AG09309 (cell line): ENCODE measurements around the gene ORC5.

Experiments
- DNase-seq: peaks from one replicate; pipeline ENCODE4 v3.0.0-alpha.2; 2010; ENCODE audit warnings: low read depth
- H3K4me3 ChIP-seq: 2 replicates; pipeline ENCODE4 v1.5.1; 2011; ENCODE audit warnings: mild to moderate bottlenecking, low read depth, low read length, moderate library complexity; ENCODE audit not compliant: control insufficient read depth
- CTCF ChIP-seq: IDR thresholded peaks from 2 replicates; pipeline ENCODE4 v1.5.1; 2011; ENCODE audit warnings: mild to moderate bottlenecking, low read depth, low read length, inconsistent platforms; ENCODE audit not compliant: insufficient read depth, control insufficient read depth; ENCODE audit errors: missing control alignments

ORC5 gene

GRCh38 chr7:104135760-104136558 is 71.9 kb downstream of the ORC5 start:
- no peak for TF ChIP-seq CTCF

GRCh38 chr7:104133238-104133637 is 74.6 kb downstream of the ORC5 start:
- no peak for TF ChIP-seq CTCF
- no peak for DNase-seq
- H3K4me3 ChIP-seq: no peak overlapping the region

More at GRCh38 chr7:104135760-104136558, 71.9 kb downstream of the ORC5 start:
- no peak for DNase-seq
- H3K4me3 ChIP-seq: no peak overlapping the region

- DNase-seq: no peak
- TF ChIP-seq CTCF: no peak
- H3K4me3 ChIP-seq: no peak overlapping the region
Observed at GRCh38 chr7:104130726-104131125, 77.1 kb downstream of the ORC5 start.

- TF ChIP-seq CTCF: no peak
Observed at GRCh38 chr7:104127204-104127603, 80.6 kb downstream of the ORC5 start.

GRCh38 chr7:104126411-104126841 is 81.4 kb downstream of the ORC5 start:
- no peak for DNase-seq
- H3K4me3 ChIP-seq: no peak overlapping the region
- TF ChIP-seq CTCF: no peak

More at GRCh38 chr7:104127204-104127603, 80.6 kb downstream of the ORC5 start:
- no peak for DNase-seq
- no peak overlapping the region for H3K4me3 ChIP-seq

- TF ChIP-seq CTCF: no peak
- no peak for DNase-seq
- no peak overlapping the region for H3K4me3 ChIP-seq
Observed at GRCh38 chr7:104124893-104125477, 82.8 kb downstream of the ORC5 start.
